Gastrocnemius medialis (tissue), 4 donors: ENCODE measurements around the gene TACR1.

Experiments
- CTCF ChIP-seq, 5 experiments: fragments of 450-650 bp in 3 of 5; fragments of 200-600 bp in 2 of 5; sonication (generic) in 2 of 5; IDR thresholded peaks in 4 of 5; conservative IDR thresholded peaks in 1 of 5; 1 replicate in 4 of 5; 2 replicates in 1 of 5; pipeline ENCODE4 v1.5.1; 2016 to 2019; ENCODE audit warnings: antibody characterized with exemption in 5 of 5, mild to moderate bottlenecking in 3 of 5, moderate library complexity in 3 of 5
- POLR2A ChIP-seq, 2 donors: fragments of 450-650 bp; IDR thresholded peaks; one replicate each; pipeline ENCODE4 v1.6.1; 2017; ENCODE audit warnings: antibody characterized with exemption in 2 of 2, mild to moderate bottlenecking in 2 of 2, moderate library complexity in 2 of 2

GRCh38 chr2:75033516-75033915 lies 165.8 kb downstream of the TACR1 start:
- no peak for TF ChIP-seq CTCF (IDR thresholded peaks at IDR 0.05 in 4 of 5, conservative IDR thresholded peaks at IDR 0.05 in 1 of 5)
- no peak for TF ChIP-seq POLR2A (IDR thresholded peaks at IDR 0.05)
